ENCODE measurements around the gene DNAH7.

GRCh38 chr2:195859513-195859912 lies 209.1 kb downstream of the DNAH7 start:
- TF ChIP-seq POLR2A (IDR thresholded peaks at IDR 0.05), result no peak
- TF ChIP-seq CTCF (IDR thresholded peaks at IDR 0.05), result no peak

Data from testis (tissue), 2 donors.